GM19455 (cell line): ENCODE measurements around the gene DMGDH.

Source experiments
- ATAC-seq: cut with Tn5 transposase; IDR thresholded peaks from one replicate; pipeline ENCODE4 v1.9.1; 2021; ENCODE audit not compliant: unreplicated experiment

DMGDH gene

DNA sequence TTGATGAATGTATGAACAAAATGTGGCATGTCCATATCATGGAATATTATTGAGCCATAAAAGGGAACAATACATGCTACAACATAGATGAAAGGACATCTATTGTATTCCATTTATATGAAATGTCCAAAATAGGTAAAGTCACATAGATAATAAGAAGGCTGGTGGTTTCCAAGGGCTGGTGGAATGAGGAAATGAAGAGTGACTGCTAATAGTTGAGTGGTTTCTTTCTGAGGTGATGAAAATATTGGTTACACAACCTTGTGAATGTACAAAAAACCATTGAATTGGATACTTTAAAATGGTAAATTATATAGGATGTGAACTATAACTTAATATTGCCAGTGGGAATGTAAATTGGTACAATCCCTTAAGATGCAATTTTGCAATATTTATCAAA is 89.6 kb downstream of the DMGDH start:
- no peak for ATAC-seq

DNA sequence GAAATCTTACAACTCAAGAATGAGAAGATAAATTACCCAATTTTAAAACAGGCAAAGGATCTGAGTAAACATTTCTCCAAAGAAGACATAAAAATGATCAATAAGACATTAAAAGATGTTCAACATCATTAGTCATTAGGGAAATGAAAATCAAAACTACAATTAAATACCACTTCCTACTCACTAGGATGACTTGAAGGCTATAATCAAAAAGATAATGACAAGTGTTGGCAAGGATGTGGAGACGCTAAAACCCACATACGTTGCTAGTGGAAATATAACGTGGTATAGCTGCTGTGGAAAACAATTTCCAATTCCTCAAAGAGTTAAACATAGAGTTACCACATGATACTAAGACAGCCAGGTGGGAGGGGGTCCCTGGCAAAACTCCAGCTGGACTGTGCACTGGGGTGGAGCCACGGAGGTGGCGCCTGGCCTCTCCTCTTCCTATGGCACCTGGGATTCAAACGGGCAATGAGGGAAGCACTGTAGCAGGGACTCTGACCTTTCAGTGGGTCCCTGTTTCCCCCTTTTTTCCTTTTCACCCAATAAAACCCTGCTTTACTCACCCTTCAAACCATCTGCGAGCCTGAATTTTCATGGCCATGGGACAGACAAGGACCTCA is 90.2 kb downstream of the DMGDH start:
- no peak for ATAC-seq

DNA sequence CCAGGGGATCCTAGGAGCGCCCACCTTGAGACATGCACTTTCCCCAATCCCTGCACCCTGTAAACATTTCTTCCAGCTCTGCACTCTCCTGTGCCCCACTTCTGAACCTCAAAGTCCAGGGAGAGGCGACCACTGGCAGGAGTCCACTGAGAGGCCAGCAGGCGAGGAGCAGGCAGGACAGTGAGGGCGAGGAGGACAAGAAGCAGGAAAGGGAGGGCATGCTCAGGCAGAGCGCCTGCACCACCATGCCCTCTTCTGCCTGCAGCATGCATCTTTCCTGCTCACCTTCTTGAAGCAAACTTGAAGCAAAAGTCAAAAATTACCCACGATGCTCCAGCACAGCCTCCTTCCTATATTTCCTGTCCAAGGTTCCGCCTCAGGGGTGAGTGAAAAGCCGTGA is 94.4 kb downstream of the DMGDH start:
- no peak for ATAC-seq

DNA sequence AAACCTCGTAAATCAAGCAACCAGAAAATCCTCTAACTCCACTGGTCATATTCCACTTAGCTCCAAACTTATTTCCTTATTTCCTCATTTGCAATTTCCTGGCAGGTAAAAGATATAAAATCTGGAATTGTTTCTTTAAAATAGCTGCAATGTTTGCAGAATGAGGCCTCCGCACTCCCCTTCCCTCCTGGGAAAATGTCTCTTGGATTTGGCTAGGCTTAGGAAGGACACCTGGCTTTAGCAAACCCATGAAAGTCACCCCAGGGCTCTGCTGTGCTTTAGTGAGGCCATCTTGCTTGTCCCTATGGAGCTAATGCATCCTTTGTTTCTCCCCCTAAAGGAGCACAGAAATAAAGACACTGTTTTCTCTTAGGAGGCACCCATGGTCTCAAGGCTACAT is 94.9 kb downstream of the DMGDH start:
- ATAC-seq = no peak

DNA sequence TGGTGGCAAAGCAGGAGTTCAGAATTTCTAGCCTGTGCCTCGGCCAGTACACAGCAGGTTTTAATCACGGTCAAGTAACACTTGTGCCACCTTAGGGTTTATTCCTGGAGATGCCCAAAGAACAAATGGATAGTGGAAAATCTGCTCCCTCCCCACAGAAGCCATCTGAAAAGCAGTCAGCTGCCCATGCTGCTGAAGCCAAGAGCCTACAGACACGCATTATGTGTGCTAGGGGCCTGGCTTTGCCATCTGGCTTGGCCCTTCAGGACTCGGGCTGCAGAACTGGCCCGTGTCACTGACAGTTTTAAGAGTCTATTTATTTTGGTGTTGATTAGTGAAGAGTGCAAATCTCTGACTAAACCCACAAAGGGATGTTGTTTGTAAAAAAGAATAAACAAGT is 95.5 kb downstream of the DMGDH start:
- no peak for ATAC-seq

DNA sequence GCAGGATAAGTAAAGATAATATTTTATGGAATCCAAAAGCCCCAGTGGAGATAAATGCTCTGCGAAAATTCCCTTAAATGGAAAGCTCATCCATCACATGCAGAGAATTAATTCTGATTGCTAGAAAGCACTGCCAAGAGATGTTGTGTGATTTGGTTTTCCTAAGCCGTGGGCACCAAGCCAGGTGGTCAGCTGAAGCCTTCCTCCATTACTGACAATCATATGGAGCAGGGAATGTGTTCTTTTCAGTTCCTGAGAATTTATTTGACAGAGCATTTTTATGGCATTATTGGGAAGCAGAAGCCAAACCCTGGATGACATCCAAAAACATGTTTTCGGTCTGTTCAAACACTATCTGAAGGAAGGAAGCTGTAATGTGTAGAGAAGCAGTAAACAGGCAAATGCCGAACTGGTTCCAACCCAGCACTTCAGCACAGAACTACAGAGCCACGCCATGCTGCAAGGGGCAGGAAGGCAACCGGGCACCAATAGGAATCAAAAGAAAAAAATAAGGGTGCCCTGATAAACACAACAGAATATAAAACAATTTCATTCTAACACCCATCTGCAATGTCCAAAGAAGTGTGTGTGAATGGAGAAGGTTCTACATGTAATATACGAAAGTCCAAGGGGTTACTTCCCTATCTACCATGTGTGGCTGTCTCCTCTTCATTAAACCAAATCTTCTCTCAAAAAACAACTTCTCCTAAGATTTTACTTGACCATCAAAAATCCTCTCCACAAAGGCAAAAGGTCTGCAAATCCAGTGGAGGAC is 96.6 kb downstream of the DMGDH start:
- ATAC-seq = no peak

DNA sequence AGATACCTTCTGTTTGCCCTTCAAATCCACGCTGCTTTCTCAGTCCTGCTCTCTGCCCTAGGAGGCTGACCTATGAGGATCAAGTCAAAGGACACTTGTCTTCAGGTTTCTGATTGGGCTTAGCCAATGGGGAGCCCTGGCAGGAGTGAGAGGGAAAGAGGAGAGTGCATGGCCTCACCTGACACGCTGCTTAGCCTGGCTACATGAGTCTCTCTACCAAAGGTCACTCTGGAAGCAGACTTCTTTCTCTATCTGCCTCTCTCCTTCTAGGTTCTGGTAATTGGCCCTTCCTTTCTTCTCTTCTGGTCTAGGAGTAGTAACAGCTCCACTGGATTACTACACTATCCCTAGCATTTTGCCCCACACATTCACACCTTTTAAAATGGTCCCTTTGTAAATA is 97.5 kb downstream of the DMGDH start:
- no peak for ATAC-seq

DNA sequence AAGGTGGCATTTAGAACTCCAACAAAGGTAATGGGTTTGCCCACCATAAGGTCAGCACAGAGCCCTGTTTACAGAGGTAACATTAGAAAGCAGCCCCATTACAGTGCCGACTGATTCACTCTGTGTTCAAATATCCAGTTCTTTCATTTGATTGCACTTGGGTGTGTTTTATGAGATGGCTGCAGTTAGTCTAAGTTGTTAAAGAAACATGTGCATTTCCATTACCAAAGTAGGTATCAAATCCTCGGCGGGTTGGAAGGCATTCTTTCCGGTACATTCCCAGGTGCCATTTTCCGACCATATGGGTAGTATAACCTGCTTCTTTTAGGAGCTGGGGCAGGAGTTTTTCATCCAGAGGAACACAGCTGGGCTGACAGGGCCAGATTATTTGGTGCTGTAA is 100.7 kb downstream of the DMGDH start:
- no peak for ATAC-seq

DNA sequence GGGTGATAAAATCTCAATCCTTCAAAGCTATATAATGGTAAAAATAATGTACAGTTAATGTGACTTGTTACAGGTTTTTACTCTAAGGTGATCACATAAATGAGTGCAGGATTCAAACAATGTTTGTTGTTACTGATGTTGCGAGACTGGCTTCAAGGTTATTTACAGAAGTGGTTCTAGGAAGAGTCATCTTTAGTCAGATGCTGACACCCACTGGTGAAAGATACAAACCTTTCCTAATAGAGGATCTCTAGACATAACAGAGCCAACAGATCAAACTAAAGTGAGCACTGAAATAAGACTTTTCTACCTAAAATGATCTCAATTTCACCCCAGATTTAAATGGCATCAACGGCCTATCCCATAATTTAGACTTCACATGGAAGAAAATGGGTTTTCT is 104.6 kb downstream of the DMGDH start:
- ATAC-seq = no peak

DNA sequence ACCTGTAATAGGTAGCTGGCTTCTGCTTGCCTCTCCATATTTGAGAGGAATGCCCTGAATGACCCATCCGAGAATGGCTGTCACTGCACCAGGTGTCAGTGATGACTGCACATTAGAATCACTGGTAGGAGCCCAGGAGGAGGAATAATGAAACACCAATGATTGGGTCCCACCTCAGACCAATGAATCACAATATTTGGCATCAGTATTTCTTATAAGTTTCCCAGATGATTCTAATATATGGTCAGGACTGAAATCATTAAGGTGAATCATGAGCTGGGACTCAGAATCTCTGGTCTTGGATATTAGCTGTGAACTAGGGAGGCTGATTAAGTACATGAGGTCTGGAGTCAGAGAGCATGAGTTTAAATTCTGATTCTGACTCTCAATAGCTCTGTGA is 107.7 kb downstream of the DMGDH start:
- ATAC-seq = no peak

DNA sequence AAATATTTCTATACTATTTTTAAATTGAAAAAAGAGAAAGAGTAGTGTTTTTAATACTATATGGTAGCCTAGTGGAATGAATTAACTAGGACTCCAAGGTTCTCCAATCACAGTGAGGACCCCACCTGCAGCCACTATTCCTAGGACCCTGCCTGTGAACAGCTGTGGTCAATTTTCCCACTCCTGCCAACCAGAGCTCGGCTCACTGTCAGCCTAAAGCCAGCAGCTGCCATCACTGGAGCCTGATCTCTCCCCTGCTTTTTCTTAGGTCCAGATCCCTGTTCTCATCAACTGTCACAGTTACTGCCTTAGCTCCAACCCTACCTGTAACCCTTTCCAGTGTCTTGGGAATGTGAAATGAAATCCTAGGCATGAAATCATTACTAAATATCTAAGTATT is 109.7 kb downstream of the DMGDH start:
- ATAC-seq = no peak

DNA sequence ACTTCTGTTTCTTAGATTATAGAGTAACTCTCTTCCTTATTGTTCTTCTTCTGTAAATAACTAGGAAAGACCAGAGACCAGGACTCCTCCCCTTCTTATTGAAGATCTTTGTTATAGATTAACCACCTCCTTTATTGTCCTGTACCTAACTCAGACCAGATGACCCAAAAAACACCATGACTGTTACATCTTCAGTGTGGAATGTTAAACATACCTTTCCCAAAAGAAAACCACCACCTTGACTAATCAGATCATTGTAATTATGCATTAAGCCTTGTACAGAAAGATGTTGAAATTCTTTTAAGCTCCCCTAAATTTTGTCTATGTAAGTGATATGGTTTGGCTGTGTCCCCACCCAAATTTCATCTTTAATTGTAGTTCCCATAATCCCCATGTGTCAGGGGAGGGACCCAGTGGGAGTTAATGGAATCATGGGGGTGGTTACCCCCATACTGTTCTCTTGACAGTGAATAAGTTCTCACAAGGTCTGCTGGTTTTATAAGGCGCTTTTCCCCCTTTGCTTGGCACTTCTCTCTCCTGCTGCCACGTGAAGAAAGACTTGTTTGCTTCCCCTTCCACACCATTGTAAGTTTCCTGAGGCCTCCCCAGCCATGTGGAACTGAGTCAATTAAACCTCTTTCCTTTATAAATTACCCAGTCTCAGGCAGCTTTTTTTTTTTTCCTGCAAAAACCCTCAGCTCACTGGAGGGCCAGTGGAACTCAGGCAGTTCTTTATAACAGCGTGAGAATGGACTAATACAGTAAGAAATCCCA is 110.6 kb downstream of the DMGDH start:
- no peak for ATAC-seq

DNA sequence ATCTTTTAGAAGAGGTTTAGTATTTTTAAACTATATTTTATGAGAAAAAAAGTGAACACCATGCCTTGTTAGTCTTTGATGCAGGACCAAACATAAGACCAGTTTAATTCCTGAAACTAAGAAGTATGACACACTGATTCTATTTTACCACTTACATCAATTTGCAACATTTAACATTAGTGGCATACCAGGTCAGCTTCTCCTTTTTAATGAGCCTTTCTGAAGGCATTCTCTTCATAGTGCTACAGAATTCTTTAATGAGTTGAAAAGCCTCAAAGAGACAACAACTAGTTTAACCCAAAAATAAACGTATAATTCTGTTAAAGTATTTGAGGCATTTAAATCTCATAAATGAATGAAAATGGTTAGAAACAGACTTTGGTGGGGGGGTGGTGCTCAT is 112.6 kb downstream of the DMGDH start:
- ATAC-seq = no peak

DNA sequence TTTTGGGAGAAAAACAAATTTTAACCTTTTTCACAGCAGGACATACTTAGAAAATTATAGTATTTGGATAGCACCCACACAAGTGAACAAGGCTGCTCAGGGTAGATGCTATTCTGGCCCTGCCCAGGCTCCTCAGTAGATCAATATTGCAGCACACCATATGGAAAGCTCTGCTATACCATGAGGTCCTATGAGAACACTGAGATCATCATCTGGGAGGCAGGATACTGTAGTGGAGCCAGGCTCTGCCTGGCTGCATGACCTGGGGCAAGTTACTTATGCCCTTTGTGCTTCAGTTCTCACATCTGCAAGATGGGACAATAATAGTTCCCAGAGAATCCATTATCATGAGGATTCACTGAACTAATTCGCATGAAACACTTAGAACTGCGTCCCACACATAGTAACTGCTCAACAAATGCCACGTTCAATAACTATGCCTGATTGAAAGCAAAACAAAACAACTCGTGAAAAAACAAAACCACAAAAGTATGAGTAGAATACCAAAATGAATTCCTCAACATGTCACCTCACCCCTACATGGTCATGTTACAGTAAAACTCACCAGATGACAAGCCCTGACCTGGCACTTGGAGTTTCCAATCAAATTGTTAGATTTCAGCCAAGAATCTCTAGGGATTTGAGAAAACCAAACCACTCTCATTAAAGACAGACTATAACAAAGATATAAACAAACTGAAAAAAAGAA is 116.2 kb downstream of the DMGDH start:
- no peak for ATAC-seq
